GM21447 (cell line): ENCODE data around the gene MANSC1.

Source experiments
- ATAC-seq: cut with Tn5 transposase; IDR thresholded peaks from one replicate; pipeline ENCODE4 v1.9.1; 2021; ENCODE audit not compliant: unreplicated experiment

MANSC1 gene

GRCh38 chr12:12349711-12350665, at the start of gene MANSC1:
TSS of gene MANSC1 (minus strand) at chr12:12350242. CDS start at chr12:12343314, 6,928 bp downstream.
- ATAC-seq = no peak

DNA sequence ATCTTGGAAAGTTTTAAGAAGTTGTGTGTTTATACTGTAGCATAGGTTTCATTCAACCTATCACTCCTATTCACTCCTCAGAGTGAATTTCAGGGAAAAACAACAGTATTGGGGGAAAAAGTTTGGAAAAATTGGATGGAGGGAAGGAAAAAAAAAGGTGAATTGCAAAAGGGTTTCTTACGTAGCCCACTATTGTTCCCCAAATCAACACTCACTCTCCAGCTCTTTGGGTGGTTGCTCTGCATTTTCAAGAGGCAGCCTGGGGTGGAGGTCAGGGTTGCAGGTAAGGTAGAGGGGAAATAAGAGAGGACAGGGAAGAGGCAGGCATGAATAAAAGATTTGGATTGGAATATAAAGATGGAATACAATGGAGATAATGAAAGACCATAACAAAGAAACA, 49.1 kb upstream of the MANSC1 start:
- ATAC-seq = no peak

GRCh38 chr12:12398026-12398859, 48.2 kb upstream of the MANSC1 start:
- no peak for ATAC-seq

- no peak for ATAC-seq
Measured at GRCh38 chr12:12397184-12397583, 47.1 kb upstream of the MANSC1 start.

GRCh38 chr12:12396694-12397093, 46.7 kb upstream of the MANSC1 start:
- no peak for ATAC-seq

DNA sequence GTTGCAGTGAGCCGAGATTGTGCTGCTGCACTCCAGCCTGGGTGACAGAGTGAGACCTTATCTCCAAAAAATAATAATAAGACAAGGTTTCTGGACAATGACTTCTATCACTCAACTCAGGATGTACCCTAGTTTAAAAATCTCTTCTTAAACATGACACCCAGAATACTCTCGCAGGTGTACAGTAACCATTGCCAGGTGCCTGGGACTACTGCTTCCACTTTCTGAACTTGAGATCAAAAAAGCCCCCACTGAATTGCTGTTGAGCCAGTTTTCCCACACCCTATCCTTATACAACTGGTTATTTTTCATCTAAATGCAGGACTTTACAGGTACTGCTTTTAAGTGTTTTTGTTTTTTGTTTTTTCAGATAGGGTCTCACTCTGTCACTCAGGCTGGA, 43.1 kb upstream of the MANSC1 start:
- no peak for ATAC-seq

DNA sequence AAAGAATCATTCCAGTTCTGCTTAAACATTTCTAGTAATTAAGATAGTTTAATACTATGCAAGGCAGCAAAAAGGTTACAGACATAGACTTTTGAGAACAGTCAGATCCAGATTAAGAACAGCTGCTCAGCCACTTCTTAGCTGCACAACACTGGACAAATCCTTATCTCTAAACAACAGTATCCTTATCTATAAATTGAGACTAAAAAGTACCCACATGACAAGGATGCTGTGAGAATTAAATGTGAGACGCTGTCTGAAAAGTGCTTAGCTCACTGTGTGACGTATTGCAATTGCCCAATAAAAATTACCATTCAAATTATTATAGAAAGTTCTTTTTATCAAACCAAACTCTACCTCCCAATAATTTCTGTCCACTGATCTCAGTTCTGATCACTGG, 42.4 kb upstream of the MANSC1 start:
- no peak for ATAC-seq

DNA sequence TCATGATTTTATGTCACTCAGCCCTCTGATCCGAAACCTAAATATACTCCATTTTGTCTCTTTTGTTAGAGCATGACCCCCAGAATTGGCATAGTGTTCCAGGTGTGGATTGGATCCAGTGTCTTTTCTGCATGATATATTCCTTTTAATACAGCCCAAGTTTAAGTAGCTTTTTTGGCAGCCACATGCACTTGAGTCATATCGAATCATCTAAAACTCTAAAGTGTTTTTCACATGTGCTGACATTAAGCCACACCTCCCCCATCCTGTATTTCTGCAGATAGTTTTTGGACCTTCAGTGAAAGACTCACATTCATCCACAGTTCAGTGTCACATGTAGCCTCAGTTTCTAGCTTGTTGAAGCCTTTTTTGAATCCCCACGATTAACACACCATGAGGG, 37.5 kb upstream of the MANSC1 start:
- no peak for ATAC-seq

- ATAC-seq = no peak
Measured at GRCh38 chr12:12384571-12385340, 34.7 kb upstream of the MANSC1 start.

- no peak for ATAC-seq
Measured at GRCh38 chr12:12381982-12382381, 31.9 kb upstream of the MANSC1 start.

- ATAC-seq = no peak
Measured at GRCh38 chr12:12380949-12381593, 31.0 kb upstream of the MANSC1 start.

- ATAC-seq = no peak
Measured at GRCh38 chr12:12379831-12380730, 30.0 kb upstream of the MANSC1 start.

GRCh38 chr12:12378616-12379015, 28.6 kb upstream of the MANSC1 start:
- ATAC-seq = no peak

DNA sequence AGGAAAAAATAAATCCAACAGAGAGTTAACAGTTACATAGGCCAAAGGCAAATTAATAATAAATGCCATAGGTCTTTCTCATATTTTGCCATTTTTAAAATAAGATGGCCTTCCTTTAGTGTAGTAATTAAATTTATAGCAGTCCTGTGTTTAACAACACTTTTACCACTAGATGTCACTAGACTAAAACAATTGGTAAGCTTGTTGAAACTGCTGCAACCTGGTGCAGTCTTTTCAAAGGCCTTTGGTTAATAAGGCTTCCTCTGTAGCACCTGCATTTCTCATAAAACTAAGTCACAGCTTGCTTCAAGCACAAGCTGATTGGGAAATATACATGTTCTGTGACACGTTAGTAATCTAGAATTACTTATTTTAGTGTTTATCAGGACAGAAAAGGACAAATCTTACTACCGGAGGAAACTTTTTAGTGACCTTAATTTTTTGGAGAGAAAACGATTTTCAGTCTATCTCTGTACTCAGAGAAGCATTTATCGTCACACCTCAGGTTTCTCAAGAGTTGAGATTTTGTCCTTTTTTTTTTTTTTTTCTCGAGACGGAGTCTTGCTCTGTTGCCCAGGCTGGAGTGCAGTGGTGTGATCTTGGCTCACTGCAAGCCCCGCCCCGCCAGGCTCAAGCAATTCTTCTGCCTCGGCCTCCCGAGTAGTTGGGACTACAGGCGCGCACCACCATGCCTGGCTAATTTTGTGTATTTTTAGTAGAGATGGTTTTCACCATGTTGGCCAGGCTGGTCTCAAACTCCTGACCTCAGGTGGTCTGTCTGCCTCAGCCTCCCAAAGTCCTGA, 26.8 kb upstream of the MANSC1 start:
- ATAC-seq = peak; percentile 64

DNA sequence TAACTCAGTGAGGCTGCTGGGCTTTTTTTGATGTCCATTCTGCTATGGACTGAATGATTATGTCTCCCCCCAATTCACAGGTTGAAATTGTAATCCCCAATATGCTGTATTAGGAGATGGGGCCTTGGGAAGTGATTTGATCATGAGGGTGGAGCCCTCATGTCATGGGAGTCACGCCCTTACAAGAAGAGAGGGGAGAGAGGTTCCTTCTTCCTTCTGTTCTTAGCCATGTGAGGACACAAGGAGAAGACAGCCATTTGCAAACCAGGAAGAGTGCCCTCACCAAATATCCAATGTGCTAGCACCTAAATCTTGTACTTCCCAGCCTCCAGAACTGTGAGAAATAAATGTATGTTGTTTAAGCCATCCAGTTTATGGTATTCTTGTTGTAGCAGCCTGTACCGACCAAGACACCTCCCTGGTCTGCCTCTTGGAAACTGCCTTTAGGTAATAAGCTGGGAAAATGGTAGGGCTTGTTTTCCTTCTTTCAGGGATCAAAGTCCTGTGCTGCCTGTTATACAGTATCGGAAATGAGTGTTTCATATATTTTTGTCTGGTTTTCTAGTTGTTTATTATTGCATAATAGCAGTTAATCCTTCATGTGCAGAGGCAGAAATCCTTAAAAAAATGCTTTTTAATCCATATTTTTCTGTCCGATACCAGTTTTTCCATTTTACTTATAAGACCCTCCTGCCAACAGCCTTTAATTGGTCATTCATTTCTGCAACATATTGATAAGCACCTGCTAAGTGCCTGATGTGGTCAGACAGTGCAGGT, 23.1 kb upstream of the MANSC1 start:
- no peak for ATAC-seq

DNA sequence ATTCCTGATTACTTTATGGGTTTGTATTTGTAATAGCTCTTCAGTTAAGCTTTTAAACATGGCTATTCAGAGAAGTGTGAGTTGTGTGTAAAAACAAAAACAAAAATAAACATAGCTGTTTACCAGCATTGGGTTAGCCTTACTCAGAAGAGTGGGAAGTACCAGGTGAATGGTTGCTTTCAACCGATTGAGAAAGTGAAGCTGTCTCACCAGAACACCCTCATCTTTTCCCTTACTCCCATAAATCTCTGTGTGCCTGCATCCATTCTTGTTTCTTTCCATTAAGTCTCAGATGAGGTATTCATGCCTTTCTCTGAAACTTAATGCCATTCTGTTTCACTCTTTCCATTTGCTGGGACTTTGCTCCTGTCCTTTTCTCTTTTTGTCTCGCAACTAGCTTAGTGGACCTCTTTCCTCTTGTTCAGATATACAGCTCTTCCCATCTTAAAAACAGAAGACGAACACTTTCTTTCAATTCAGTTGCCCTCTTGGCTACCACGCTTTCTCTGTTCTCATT, 17.5 kb upstream of the MANSC1 start:
- ATAC-seq = no peak

GRCh38 chr12:12366701-12367481, 16.8 kb upstream of the MANSC1 start:
- ATAC-seq = no peak
